ENCODE measurements around the gene NACC2.

Gene NACC2

GRCh38 chr9:136022731-136023409, 72.2 kb downstream of the NACC2 start:
- Mint-ChIP-seq H3K4me1 (no peaks in the 10 kb centered on the region), H3K27ac (no peak overlapping the region), H3K9me3 (no peaks in the 10 kb centered on the region), H3K4me3 (no peak overlapping the region), H3K36me3 (no peaks in the 10 kb centered on the region), H3K27me3 (no peaks in the 10 kb centered on the region)
- DNase-seq = no peak
- CTCF ChIA-PET = no interaction called here

GRCh38 chr9:136021872-136022681, 73.0 kb downstream of the NACC2 start:
- no peak overlapping the region for H3K4me3 Mint-ChIP-seq
- no peaks in the 10 kb centered on the region for H3K36me3 Mint-ChIP-seq
- no peak overlapping the region for H3K27ac Mint-ChIP-seq
- H3K4me1 Mint-ChIP-seq = no peaks in the 10 kb centered on the region
- DNase-seq = no peak
- CTCF ChIA-PET = no interaction called here
- no peaks in the 10 kb centered on the region for H3K9me3 Mint-ChIP-seq
- no peaks in the 10 kb centered on the region for H3K27me3 Mint-ChIP-seq

DNA sequence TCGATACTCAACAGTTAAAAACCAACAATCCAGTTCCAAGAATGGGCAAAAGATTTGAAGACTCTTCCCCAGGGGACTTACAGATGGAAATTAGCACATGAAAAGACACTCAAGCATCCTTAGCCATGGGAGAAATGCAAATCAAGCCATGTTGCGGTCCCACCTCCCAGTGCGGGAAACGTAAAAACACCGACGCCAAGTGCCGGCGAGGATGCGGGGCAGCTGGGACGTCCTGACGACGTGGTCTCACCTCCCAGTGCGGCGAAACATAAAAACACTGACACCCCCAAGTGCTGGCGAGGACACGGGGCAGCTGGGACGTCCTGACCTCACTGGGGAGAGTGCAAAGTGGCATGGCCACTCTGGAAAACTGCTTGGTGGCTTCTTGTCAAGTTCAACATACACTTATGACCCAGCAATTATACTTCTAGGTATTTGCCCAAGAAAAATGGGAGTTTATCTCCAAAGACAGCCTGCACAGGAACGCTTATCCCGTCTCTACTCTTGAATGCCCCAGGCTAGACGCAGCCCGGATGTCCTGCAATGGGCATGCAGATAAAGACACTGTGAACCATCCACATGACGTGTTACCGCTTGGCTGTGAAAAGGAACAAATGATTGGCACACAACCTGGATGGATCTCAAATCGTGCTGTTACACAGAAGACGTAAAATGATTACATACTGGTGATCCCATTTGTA, 73.8 kb downstream of the NACC2 start:
- Mint-ChIP-seq H3K27me3 (no peaks in the 10 kb centered on the region), H3K4me3 (no peak overlapping the region), H3K4me1 (no peaks in the 10 kb centered on the region), H3K9me3 (no peaks in the 10 kb centered on the region), H3K36me3 (no peaks in the 10 kb centered on the region), H3K27ac (no peak overlapping the region)
- CTCF ChIA-PET = no interaction called here
- no peak for DNase-seq

- DNase-seq = no peak
- Mint-ChIP-seq H3K4me1 (no peaks in the 10 kb centered on the region), H3K4me3 (no peak overlapping the region), H3K9me3 (no peaks in the 10 kb centered on the region), H3K27me3 (no peaks in the 10 kb centered on the region), H3K27ac (no peak overlapping the region), H3K36me3 (no peaks in the 10 kb centered on the region)
- CTCF ChIA-PET = interaction anchor here (0.5 kb wide), 1 partner anchor 1837 kb away, joined by 6 read pairs; no protein-coding TSS in a partner anchor
These were observed 74.4 kb downstream of the NACC2 start for GRCh38 chr9:136020671-136021070.

- DNase-seq = no peak
- H3K27ac Mint-ChIP-seq = no peak overlapping the region
- no peaks in the 10 kb centered on the region for H3K36me3 Mint-ChIP-seq
- no peaks in the 10 kb centered on the region for H3K27me3 Mint-ChIP-seq
- no peaks in the 10 kb centered on the region for H3K4me1 Mint-ChIP-seq
- no peak overlapping the region for H3K4me3 Mint-ChIP-seq
- H3K9me3 Mint-ChIP-seq = no peaks in the 10 kb centered on the region
- CTCF ChIA-PET = interaction anchor here (0.5 kb wide), 1 partner anchor 1838 kb away, joined by 6 read pairs; no protein-coding TSS in a partner anchor
These were observed 74.9 kb downstream of the NACC2 start for GRCh38 chr9:136020206-136020605.

DNA sequence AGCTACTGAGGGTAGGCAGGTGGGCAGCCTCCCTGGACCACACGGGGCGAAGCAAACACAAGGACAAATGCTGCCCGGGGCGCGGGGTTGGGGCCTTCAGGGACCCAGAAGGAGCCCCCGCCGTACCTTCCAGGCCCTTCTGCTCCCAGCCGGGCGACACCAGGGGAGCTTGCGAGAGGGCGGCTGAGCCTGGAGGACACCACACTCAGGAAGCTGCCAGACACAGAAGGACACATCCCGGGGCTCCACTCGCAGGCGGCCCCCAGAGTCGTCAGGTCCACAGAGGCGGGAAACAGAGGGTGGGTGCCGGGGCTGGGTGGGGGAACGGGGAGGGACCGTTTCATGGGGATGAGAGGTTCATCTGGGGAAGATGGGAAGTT, 75.4 kb downstream of the NACC2 start:
- DNase-seq = no peak
- H3K9me3 Mint-ChIP-seq = no peaks in the 10 kb centered on the region
- no peaks in the 10 kb centered on the region for H3K27me3 Mint-ChIP-seq
- no peak overlapping the region for H3K27ac Mint-ChIP-seq
- no peaks in the 10 kb centered on the region for H3K4me1 Mint-ChIP-seq
- CTCF ChIA-PET = no interaction called here
- H3K36me3 Mint-ChIP-seq = no peaks in the 10 kb centered on the region
- H3K4me3 Mint-ChIP-seq = no peak overlapping the region

- CTCF ChIA-PET = no interaction called here
- no peaks in the 10 kb centered on the region for H3K36me3 Mint-ChIP-seq
- H3K4me3 Mint-ChIP-seq = no peak overlapping the region
- no peak for DNase-seq
- H3K27me3 Mint-ChIP-seq = no peaks in the 10 kb centered on the region
- H3K9me3 Mint-ChIP-seq = no peaks in the 10 kb centered on the region
- H3K27ac Mint-ChIP-seq = no peak overlapping the region
- H3K4me1 Mint-ChIP-seq = no peaks in the 10 kb centered on the region
These were observed 75.9 kb downstream of the NACC2 start for GRCh38 chr9:136019041-136019680.

GRCh38 chr9:136018257-136019031, 76.6 kb downstream of the NACC2 start:
- no peaks in the 10 kb centered on the region for H3K36me3 Mint-ChIP-seq
- no peak for DNase-seq
- no peaks in the 10 kb centered on the region for H3K4me1 Mint-ChIP-seq
- H3K4me3 Mint-ChIP-seq = no peak overlapping the region
- CTCF ChIA-PET = no interaction called here
- no peaks in the 10 kb centered on the region for H3K9me3 Mint-ChIP-seq
- no peaks in the 10 kb centered on the region for H3K27me3 Mint-ChIP-seq
- no peak overlapping the region for H3K27ac Mint-ChIP-seq

DNA sequence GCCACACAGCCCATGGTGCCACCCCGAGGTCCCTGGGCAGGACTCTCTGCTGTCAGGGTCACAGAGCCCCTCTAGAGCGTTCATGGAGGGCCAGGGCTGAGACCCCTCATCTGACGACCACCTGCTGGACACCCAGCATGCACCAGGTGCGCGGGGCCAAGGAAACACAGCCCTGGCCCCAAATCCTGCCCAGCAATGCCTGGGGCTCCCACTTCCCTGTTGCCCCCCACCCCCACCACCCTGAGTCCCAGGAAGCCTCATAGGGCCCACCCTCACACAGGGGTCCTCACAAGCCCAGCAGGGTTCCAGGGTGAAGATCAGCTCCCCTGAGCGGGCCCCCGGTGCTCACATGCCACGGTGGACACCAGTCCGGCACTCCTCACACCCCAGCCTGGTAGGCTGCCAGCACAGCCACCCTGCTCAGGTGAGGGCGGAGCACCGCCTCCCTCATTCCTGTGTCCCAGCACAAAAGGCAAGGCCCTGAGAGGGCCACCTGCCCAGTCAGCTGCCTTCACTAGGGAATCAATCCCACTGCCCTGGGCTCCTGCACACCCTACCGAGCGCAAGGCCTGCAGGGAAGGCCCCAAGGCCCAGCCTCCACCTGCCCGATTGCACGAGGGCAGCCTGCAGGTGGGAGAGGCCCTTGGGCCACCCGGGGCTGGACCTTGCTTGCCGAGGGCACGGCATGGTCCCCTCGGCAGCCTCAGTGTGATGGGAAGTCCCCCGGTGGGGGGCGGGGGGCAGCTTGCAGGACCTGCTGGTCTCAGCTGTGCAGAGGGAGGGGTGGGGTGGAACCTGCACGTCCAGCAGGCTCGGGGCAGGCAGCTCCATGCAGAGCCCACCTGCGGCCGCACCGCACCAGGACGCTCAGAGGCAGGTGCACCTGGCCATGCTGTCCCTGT, 77.5 kb downstream of the NACC2 start:
- Mint-ChIP-seq H3K4me3 (no peak overlapping the region), H3K9me3 (no peaks in the 10 kb centered on the region), H3K4me1 (no peaks in the 10 kb centered on the region), H3K36me3 (no peaks in the 10 kb centered on the region), H3K27me3 (no peaks in the 10 kb centered on the region), H3K27ac (no peak overlapping the region)
- CTCF ChIA-PET = no interaction called here
- no peak for DNase-seq

DNA sequence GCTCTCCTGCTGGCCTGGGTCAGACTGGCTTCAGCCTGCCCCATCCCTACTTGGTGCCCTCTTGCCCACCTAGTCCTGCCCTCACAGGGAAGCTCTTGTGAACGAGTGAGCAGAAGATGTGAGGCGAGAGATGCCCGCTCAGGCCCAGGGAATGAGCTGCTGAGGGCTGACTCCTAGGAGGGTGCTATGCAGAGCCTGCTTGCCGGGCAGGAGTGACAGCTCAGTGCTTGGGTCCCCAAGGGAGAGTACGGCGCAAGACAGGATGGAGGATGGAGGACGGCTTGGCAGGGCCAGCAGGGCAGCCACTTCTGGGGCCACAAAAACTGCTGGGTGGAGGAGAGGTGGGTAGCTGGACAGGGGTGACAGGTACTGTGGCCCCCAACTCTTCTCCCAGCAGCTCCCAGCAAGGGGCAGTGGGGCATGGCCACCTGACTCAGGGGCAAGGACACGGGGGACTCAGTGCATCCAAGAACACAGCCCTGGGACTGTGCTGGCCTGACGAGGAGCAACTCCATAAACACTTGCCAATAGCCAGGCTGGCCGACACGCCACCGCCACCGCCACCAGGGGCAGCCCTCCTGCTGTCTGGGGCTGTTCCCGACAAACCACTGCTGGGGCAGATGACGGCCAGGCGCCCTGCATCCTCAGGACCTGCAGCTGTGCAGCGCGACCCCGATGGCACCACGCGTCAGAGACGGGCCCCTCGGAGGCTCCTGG, 78.4 kb downstream of the NACC2 start:
- no peaks in the 10 kb centered on the region for H3K4me1 Mint-ChIP-seq
- DNase-seq = no peak
- H3K27me3 Mint-ChIP-seq = no peaks in the 10 kb centered on the region
- H3K9me3 Mint-ChIP-seq = no peaks in the 10 kb centered on the region
- H3K36me3 Mint-ChIP-seq = no peaks in the 10 kb centered on the region
- no peak overlapping the region for H3K27ac Mint-ChIP-seq
- CTCF ChIA-PET = no interaction called here
- H3K4me3 Mint-ChIP-seq = no peak overlapping the region

DNA sequence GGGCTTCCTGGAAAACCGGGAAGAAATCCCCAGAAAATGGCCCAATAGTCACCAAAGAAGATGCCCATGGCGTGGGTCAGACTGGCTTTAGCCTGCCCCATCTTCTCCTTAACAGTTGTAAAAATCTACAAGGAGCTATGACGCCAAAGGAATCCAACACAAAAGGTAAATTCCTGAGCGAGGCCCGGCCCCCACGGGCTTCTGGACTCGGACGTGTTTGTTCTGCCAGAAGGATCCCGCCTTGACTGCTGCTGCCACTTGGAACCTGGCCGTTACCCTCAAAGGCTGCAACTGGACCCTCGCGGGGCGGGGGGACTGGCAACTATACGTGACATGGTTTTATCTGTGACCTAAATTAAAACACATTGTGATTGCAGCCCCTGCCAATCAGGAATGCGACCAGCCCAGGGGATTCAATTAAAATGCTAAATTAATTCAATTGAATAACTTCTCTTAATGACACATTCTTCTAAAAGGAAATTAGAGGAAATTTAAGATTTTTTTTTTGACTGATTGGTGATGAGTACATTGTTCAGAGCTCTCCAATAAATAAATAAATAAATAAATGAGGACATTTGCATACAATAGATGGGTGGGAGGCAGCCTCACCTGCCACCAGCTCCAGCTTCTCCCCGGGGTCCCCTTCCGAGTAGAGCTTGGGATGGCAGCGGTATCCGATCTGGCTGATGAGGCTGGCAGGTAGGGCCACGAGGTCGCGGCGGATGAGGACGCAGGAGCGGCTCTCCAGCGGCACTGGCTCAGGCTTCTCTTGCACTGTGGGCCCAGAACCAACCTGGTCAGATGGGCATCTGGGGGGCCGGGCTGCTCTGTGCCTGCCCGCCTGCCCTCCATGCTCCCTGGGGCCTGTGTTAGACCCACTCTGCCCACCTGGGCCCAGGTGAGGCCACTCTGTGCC, 79.2 kb downstream of the NACC2 start:
- H3K36me3 Mint-ChIP-seq = no peaks in the 10 kb centered on the region
- CTCF ChIA-PET = no interaction called here
- no peak overlapping the region for H3K27ac Mint-ChIP-seq
- H3K9me3 Mint-ChIP-seq = no peaks in the 10 kb centered on the region
- no peak for DNase-seq
- no peak overlapping the region for H3K4me3 Mint-ChIP-seq
- H3K27me3 Mint-ChIP-seq = no peaks in the 10 kb centered on the region
- no peaks in the 10 kb centered on the region for H3K4me1 Mint-ChIP-seq
